Dermis microvascular lymphatic vessel endothelial cell (primary cell): Measurements from ENCODE around the gene PEPD. TPM values are rescaled to one million over a fixed set of nuclear protein-coding genes. Genes with fewer than 3 reads are reported as not detected.

ENCODE experiments used
- DNase-seq, 2 donors: peaks; one replicate each; pipeline versions ENCODE4 v3.0.0 to v3.0.0-alpha.2; 2010; ENCODE audit warnings: low read depth in 2 of 2
- total RNA-seq: library from RNA; depleted of rRNA; stranded (reverse); fragments of >200 nt; gene quantifications from 2 replicates; pipeline ENCODE4 v1.2.1, GENCODE V29; 2014

PEPD gene
- total RNA-seq, 1 donor from 2014 or later: 57.6 TPM

DNA sequence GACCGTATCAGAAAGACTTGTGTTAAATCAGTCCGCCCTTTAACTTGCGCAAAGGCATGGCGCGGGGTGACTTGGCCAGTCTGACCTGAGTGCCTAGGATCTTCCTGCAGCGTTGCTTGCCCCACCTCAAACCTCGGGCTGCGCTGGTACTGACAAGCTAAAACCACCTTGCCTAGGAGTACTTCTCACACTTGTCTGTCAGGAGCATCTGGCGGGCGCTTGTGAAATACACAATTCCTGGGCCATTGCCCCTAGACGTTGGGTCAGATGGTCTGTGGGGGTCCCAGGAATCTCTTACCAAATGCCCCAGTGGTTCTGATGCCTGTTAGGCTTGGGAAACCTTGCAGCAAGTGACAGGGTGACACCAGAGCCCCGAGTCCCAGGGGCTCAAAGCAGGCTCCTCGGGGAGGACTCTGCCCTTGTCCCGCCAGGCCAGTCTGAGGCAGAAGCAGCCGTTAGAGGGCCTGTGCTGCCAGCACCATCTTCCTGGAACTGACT is 135.2 kb downstream of the PEPD start:
- no peak for DNase-seq

DNA sequence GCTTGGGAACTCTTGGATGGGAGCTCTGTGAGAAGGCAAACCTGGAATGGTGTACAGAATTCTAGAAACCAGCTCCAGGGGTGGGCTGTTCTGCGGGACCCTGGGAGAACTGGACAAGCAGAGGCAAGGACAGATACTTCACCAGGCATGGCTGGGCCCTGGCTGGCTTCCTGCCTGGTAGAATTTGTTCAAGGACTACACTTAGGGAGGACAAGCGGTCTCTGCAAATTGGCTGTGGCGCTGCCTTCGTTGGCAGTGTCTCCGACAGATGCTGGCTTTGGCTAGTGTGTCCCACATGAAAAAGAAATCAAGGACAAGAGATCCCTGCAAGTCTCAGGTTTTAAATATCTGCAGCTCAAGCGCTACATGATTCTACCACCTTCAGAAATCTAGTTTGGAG is 135.6 kb downstream of the PEPD start:
- no peak for DNase-seq

DNA sequence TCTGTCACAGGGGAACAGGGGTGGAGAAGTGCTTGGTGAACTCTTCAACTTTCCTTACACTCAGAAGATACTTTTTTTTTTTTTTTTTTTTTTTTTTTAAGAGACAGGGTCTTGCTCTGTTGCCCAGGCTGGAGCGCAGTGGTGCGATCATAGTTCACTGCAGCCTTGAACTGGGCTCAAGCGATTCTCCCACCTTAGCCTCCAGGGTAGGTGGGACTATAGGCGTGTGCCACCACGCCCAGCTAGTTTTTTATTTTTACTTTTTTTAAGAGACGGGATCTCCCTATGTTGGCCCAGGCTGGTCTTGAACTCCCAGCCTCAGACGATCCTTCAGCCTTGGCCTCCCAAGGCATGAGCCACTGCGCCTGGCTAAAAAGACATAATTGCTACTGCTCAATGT is 136.6 kb downstream of the PEPD start:
- no peak for DNase-seq

DNA sequence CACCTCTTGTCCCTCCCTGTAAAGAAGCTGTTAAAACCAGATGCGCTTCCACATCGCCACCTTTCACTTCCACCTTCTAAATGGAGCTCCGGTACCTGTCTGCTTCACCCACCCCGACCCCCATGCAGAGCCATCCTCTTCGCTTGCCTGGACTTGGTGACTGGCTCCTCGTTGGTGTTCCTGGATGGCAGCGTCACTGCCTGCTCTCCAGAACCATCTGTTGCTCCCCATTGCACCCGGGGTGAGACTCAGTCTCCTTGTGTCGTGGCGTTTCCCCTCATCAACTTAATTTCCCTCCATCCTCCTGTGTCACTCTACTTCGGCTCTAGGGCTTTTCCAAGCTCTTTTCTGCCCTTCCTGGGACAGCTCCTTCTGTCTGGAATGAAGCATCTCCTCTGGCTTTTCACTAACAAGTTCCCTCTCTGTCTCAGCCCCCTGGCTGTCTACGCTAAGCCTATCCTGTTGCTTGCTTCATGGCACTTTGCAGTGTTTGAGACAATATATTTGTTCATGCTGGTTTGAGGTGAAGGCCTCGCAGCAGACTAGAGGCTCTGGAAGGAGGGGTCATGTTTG is 137.8 kb downstream of the PEPD start:
- DNase-seq: no peak

DNA sequence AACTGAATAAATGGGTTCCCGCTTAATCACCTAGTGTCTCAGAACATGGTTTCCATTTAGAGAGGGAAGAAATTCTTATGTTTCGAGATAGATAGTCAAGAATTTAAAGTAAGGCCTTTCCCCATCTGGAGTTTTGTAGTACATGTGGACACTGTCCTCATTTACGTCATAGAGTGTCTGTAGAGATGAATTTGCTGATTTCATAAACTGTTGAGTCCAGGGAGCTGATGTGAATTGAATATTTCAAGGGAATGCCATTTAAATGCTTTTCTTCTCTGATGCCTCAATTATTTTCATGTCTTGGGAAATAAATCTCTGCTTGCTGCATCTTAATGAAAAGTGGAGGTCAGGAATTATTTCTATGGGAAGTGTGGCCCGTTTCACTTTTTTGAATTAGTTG is 138.6 kb downstream of the PEPD start:
- DNase-seq: no peak

DNA sequence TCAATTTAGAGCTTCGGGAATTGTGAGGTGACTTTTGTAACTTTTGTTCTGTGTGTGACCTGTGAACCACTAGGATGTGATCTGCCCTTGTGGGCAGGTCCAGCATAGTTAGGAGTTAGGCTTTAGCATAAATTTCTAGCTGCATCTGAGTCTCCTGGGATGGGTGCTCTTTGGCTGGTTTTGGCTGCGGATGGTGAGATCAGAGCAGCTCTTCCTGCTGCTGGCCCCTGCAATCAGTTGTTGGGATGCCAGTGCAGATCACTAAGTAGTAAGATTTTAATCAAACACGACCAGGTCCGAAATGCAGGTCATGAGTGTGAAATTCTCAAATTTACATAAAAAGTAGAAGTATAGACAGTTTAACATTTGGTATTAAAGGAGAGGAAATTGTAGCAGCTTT is 139.6 kb downstream of the PEPD start:
- DNase-seq: no peak

DNA sequence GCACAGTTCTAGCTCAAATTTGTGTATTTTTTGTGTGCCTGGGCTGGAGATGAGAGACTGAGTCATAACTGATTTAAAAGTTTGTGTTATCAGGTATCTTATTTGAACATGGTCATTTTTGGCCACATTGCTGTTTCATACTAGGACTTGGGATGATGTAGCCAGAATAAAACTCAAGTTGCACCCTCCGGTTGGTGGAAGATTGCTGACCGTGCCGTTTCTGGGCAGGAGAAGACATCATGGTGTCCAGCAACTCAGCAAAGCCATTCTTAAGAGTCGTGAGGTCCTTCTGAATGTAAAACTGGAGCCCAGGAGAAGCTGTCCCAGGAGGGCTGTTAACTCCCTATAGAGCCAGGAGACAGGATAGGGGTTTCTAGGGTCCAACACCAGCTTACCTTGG is 140.5 kb downstream of the PEPD start:
- DNase-seq: no peak

DNA sequence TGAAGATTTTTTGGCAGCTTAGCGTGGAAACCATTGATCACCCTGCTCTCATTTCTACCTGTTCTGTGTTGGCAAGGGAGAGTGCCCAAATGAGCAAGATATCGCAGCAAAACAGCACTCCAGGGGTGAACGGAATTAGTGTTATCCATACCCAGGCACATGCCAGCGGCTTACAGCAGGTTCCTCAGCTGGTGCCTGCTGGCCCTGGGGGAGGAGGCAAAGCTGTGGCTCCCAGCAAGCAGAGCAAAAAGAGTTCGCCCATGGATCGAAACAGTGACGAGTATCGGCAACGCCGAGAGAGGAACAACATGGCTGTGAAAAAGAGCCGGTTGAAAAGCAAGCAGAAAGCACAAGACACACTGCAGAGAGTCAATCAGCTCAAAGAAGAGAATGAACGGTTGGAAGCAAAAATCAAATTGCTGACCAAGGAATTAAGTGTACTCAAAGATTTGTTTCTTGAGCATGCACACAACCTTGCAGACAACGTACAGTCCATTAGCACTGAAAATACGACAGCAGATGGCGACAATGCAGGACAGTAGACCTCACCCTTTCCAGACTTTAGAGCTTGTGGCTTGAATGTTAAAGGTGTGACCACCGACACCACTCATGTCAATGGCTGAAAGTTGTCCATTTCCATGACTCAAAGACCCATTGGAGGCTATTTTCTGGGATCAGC is 142.3 kb downstream of the PEPD start:
- no peak for DNase-seq

DNA sequence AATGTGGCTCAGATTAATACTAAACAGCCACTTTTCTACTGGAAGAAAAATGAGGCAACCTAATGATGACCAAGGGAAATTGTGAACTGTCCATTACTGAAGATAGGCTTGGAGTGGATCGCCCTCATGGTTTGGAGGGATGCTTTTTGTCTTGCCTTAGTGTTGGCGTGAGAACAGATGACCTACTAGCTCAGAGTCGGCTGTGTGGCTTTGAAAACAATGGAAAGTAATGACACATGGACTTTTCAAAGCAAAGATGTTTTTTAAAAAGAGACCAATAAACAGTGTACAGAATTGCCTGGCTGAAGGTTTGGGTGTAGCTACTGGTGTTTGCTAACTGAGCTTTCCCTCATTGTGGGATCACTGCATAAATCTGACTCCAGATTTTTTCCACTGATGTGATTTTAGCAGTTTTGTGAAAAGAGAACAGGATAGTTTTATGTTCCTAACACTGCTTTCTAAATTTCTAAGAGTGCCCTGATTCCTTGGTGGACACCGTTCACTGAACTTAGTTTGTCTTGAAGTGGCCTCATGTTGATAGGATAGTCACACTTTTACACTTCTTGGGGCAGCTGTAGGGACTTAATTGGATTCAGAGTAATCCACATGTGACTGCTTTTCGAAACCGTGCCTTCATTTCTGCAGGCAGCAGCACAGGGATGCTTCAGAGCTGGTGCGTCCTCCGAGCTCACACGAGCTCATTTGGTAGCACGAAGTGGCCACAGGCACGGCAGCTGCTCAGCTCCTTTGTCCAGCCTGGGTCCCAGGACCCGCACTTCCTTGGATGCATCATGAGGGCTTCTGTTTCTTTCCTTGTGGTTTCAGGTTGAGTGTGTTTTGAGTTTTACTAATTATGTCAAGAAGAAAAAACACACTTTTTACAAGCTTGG is 143.8 kb downstream of the PEPD start:
- DNase-seq: peak in 1 of 2 donors; percentile 80

DNA sequence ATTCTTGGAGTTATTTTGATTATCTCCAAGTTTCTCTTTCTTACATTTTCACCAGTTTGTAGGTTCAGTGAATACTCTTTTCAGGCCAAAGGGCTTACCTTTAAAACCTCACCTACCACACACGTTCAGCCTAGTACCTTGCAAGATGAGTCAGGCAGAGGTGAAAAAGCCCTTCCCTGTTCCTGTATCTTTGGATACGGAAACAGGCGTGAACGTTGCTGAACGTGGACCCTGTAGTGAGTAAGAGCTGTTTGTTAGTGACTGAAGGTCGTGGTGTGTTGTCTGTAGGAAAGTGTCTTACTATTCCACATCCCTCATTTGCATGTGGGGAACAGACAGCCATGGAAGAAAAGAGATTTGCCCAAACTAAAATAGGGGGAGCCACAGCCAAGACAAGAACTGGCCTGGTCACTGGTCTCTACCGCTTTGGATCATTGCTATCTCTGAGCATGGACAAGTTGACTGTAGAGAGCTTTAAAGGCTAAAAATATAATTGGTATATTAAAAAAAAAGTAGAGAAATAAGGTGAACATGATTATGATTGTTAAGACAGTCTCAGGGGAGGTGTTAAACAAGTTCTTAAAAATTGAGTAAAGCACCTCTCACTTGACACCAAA is 144.5 kb downstream of the PEPD start:
- peak in 1 of 2 donors; percentile 80 for DNase-seq

DNA sequence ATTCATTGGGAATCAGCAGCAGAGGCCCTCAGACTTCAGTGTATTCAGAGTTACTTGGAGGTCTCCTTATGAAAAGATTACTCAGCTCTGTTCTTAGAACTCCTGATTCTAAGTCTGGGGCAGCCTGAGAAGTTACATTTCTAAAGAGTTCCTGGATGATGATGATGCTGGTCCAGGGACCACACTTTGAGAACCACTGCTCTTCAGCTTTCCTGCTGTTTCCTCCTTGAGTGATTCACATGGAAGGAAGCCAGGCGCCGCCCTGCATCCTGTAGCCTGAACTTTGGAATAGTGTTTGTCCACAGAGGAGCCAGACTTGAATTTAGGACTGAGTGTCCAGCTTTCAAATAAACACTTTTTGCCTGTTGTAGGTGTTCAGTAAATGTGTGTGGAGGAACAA is 145.2 kb downstream of the PEPD start:
- DNase-seq: peak in 1 of 2 donors; percentile 93

DNA sequence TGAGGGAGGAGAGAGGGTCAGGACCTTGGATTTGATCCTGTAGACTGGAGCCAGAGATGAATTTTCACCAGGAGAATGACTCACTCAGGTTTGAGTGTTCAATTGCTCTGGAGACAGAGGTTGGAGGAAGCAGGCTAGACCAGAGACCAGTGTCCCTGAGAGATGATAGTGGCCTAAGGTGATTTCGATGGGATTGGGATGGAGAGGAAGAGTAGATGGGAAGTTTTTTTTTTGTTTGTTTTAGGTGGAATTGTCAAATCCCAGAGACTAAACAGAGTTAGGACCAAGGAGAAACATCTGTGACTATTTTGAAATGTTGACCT is 145.8 kb downstream of the PEPD start:
- DNase-seq: peak in 1 of 2 donors; percentile 42

DNA sequence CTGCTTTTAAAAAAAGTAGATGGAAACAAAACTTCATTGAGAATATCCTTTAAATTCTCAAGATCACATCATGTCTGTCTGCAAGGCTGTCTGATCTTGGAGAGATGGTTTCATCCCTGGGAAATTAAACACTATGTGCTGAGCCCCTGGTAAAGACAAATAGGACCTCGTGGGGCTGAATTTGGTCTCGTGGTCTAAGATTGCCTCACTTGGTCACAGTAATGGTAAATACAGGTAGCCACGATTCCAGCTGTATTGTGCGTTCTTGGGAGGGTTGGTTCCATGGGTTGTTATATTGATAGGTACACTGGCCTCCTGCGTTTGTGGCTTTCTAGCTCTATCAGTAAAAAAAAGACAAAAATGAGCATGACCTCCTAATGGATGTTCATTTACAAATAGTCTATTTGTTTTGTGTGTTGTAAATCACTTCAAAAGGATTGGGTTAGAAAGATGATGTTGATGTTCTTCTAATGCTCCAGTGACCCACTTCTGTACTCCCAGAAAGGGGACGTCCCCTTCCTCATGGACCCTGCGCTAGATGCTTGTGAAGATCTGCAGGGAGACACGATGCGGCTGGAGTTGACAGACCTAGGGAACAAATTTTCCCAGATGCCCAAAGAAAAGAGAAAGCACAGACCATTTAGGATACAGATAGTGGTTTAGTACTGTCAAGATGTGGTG is 146.3 kb downstream of the PEPD start:
- DNase-seq: no peak

DNA sequence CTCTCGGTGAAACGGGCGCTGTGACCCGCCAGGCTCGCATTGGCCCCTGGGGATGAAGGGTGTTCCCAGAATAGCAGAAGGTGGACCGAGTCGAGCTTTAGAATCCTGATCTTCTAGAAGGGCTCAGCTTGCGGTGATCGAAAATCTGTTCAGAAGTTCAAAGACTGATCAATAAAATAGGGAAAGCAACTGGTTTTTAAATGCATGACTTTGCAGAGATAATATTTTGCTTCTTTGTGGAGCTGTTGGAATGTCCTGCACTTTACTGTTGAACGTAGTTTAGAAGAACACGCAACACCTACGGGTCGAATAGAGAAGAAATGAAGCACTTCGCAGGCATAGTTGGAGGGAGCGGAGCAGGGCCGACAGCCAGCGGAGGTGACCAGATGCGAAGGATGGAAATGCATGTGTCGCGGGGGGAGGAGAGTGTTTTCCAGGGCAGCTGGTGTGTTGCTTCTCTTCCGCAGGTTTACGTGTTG is 147.3 kb downstream of the PEPD start:
- DNase-seq: peak in 1 of 2 donors; percentile 60

DNA sequence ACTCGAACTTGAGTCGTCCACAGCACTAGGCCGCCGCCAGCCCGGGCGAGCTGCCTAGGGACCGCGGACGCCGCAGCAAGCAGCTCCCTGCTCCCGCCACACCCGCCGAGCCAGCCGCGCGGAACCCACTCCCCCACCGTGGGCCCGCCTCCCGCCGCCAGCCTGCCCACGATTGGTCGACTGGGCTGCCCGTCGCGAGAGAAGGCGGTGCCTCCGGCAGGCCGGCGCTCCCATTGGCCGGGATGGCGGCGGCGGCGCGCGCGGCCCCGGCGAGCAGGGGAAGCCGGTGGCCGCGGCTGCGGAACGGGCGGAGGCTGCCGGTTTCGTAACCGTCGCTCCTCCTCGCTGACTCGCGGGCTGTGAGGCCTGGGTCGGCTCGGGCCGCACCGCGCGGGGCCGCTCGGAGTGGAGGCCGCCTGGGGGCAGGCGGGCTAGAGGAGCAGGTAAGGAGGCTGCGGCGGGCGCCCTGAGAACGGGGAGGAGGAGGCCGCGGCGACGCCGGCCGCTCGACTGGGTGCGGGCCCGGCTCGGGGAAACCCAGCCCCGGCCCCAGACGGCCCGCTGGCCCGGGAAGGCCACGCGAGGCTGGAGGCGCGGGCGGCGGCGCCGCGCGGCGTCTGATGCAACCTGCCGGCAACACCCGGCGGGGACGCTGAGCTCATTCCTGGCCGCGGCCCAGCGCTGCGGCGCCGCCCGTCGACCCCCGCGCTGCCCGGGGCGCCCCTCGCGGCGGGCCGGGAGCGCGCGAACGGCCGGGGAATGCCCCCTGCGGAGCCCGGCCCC is 147.9 kb downstream of the PEPD start, which contains the start of gene CEBPG:
TSS of gene CEBPG (plus strand) at position 257 of the 783 bp plus-strand sequence. CDS start 5,531 bp downstream, outside the sequence.
- peak; percentile 73 to 93 for DNase-seq

DNA sequence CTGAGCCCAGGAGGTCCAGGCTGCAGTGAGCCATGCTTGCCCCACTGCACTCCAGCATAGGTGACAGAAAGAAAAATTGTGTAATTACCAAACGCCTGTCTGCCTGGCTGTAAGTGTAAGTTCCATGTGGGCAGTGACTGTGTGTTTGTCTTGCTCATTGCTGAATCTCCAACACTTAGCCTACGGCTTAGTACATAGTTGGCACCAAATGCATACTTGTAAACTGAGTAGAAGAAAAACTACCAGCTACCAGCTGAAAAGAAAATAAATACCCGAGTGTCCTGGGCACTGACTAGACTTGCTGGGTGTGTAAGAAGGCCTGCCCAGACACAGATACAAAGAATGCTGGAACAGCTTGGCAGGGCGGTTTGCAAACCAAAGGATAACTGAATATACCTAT is 150.8 kb downstream of the PEPD start:
- no peak for DNase-seq

DNA sequence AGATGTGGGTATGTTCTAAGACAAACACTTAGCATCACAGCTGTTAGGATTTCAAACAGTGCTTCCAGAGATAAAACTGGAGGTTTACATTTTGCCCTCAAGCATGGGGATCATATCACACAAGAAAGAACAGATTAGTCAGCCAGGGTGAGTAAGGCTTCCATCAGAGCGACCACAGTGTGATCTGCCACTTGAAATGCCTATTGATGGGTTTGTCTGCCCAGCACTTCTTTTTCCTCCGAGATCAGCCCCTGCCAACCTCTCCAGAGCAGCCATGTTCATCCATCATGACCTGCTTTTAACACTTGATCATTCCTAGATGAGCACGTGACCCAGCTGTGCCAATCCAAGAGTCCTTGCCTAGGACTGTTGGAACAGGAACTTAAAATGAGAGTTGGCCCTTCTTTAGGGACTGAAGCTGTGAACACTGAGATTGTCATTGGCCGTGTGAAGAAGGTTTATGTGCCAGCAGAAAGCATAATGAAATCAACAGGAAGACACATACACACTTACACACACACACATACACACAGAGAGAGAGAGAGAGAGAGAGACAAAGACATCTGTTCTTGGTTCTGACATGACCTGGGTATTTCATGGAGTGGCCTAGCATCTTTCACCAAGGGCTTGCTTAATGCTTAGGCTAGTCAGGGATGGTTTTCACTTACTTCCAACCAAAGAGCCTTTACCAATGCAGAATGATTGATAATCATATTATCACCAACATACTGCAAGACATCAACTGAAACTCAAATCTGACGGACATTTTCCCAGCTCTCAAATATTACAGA is 153.3 kb downstream of the PEPD start:
- no peak for DNase-seq

DNA sequence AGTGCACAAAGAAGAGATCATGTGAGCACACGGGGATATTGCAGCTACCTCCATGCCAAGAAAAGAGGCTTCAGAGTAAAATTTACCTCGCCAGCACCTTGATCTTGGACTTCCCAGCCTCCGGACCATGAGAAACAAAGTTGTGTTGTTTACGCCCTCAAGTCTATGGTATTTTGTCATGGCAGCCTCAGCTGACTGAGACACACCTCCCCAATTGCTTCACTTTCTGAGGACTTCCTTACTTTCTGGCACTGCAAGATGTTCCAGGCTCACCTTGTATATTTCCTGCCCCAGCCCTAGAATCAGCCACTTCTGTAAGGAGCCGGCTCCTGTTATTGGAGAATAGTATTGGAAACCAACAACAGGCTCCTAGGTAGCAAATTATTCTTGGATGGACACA is 154.7 kb downstream of the PEPD start:
- DNase-seq: no peak

DNA sequence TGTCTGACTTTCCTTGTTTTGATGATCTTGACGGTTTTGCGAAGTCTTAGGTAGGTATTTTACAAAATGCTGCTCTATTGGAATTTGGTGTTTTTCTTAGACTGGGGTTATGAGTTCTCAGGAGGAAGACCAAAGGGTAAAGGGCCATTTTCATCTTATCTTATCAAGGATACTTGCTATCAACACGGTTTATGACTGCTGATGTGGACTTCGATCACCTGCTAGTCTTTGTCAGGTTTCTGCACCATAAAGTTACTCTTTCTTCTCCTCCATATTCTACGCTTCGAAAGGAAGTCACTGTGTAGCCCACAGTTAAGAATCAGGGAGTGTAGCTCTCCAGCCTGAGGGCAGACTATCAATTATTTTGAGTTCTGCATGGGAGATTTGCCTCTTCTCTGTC is 155.5 kb downstream of the PEPD start:
- no peak for DNase-seq

DNA sequence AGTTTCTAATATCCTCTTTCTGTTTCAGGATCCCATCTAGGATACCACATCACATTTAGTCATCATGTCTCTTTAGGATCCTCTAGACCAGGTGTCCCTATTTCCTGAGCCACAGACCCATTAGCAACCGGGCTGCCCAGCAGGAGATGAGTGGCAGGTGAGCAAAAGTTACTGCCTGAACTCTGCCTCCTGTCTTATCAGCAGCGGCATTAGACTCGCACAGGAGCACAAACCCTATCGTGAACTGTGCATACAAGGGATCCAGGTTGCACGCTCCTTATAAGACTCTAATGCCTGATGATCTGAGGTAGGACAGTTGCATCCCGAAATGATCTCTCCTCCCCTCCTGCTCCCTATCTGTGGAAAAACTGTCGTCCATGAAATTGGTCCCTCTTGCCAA is 155.9 kb downstream of the PEPD start:
- DNase-seq: no peak
